ENCODE data around the gene CRYGN.

The CRYGN gene

DNA sequence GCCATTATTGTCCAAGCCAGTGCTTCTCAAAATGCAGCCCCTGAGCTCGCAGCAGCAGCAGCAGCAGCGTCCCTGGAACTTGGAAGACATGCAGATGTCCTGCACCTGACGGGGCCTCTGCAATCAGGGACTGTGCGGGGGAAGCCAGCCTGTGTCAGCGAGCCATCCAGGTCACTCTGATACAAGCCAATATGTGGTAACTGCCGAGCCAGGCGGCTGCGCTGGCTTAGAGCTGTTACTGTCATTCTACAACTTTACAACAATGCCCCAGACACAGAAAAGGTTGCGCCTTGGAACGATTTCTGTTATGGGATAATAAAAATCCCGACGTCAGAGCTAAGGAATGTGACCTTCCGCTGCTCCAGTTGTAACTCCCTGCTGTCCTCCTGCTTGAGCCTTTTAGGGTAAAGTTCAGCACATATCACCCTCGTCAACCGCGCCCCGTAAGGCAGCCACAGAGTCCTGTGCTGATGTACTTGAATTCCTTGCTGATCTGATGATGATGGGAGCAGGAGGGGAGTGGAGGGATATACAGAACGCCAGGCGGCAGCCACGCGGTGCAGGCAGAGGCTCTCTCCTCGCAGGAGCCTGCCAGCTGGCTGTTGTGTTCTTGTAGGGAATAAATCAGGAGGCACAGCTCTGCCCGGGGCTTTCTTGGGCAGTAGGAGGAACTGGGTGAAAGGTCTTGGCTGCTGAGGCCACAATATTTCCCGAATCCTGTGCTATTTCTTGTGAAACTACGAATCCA is 20.0 kb upstream of the CRYGN start:
- no peak for DNase-seq (ENCODE audit: low read depth)

DNA sequence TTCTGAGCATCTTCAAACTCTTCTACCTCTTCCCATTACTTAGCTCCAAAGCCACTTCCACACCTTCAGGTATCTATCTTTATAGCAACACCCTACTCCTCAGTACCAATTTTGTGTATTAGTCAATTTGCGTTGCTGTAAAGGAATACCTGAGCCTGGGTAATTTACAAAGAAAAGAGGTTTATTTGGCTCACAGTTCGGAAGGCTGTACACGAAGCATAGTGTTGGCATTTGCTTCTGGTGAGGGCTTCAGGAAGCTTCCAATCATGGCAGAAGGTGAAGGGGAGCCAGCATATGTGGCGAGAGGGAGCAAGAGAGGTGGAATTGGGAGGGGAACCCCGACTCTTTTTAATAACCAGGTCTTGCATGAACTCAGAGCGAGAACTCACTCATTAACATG is 17.6 kb upstream of the CRYGN start:
- DNase-seq (ENCODE audit: low read depth): no peak

DNA sequence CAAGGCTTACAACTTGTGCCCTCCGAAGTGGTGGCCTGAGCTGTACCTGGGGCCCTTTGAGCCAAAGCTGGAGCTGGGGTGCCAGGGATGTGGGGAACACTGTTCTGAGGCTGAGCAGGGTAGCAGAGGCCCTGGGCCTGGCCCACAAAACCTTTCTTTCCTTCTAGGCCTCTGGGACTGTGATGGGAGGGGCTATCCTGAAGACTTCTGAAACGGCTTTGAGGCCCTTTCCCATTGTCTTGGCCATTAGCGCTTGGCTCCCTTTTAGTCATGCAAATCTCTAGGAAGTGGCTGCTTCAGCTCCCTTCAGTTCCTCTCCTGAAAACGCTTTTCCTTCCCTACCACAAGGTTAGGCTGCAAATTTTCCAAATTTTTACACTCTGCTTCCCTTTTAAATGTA is 16.8 kb upstream of the CRYGN start:
- no peak for DNase-seq (ENCODE audit: low read depth)

DNA sequence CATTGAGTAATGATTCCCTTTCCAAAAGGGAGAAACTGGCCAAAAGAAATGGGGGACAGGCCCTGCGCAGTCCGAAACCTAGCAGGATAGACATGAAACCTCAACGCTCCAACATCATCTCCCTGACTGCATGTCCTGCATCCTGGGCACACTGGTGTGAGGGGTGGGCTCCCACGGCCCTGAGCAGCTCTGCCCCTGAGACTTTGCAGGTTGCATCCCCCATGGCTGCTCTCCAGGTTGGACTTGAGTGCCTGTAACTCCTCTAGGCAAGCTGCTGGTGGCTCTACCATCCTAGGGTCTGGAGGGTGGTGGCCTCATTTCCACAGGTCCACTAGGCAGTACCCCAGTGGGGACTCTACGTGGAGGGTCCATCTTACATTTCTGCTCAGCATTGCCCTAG is 16.3 kb upstream of the CRYGN start:
- DNase-seq (ENCODE audit: low read depth): no peak

DNA sequence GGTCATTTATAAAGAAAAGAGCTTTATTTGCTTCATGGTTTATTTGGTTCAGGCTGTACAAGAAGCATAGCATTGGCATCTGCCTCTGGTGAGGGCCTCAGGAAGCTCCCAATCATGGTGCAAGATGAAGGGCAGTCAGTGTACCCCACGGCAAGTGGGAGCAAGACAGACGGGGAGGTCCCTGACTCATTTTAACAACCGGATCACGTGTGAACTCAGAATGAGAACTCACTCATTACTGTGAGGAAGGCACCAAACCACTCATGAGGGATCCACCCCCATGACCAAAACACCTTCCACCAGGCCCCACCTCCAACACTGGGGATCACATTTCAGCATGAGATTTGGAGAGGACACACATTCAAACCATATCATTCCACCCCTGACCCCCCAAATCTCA is 15.7 kb upstream of the CRYGN start:
- no peak for DNase-seq (ENCODE audit: low read depth)

DNA sequence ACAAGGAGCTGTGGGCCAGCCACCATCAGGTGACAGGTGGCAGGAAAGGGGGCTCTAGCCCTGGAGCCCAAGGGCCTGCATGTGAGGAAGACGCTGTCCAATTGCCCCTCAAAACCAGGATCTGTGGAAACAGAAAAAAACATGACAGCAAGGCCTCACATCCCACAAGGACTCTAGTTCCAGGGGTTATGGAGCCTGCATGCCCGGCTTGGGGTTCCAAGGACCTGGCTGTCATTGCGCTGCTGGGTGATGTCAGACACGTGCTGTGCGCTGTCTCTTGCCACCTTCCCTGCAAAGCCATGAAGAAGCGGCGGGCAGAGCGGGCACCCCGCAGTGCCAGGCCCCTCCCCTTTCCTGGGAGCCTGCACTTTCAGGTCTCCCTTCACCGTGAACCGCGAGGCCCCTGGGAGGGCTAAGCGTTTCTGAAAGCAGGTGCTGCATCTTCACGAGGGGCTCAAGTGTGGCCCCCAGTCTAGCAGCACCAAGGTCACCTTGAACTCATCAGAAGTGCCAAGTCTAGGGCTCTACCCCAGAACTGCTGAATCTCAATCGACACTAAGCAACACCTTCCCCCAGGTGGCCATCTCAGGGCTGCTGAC is 15.1 kb upstream of the CRYGN start:
- DNase-seq (ENCODE audit: low read depth): no peak

DNA sequence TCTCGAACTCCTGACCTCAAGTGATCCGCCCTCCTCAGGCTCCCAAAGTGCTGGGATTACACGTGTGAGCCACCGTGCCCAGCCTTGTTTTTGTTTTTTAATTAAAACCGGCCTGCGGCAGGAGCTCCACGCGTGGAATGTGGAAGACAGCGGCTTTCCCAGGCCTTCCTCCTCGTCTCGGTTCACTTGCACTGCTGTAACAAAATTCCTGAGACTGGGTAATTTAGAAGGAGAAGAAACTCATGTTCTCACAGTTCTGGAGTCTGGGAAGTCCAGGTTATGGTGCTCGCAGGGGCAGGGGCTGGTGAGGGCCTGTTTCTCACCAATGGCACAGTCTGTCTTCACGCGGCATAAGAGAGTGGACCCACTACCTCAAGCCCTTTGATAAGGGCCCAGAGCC is 14.4 kb upstream of the CRYGN start:
- no peak for DNase-seq (ENCODE audit: low read depth)

DNA sequence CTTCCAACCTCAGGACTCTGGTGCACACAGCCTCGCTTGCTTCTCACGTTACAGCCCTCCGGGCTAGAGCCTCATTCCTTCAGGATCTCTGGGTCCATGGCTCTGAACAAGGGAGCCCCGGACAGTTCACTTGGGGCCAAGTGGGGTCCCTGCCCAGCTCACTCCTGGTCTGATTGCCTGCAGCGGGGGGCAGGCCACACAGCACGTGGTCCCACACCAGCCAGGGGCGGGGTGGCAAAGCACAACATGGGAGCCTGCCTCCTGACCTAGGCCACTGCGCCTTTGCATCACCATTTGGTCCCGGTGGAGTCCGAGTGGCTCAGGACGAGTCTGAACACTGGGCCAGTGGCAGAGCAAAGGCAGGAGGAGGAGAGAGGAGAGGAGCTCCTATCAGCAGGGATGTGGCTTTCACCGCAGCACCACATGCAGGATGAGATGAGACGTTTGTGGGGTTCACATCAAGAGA is 13.4 kb upstream of the CRYGN start:
- DNase-seq (ENCODE audit: low read depth): no peak

DNA sequence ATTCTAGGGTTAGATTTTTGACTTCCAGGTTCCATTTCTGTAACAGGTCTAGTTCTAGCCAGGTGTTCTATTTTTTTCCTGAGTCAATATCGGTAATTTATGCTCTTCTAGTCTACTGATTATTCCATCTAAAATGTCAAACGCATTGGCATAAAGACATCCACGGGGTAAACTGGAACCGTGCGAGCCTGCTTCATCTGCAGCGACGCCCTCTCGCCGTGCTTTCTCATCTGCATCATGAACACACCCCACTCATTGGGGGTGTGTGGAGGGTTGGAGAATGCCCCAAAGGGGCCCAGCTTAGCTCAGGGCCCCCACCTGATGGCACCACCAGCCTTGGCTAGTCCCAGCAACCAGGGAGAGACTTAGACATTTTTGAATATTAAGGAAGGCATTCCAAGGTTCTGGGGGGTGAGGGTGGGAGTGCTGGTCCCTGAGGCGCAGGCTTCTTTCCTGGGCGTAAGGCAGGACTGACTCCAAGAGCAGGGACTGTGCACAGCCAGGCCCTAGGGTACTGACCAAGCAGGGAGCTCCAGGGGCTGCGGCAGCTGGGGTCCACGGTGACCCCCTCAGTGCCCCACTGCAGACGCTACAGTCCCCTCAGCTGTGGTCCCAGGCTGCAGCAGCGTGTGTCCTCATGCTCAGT is 12.9 kb upstream of the CRYGN start:
- DNase-seq (ENCODE audit: low read depth): no peak

DNA sequence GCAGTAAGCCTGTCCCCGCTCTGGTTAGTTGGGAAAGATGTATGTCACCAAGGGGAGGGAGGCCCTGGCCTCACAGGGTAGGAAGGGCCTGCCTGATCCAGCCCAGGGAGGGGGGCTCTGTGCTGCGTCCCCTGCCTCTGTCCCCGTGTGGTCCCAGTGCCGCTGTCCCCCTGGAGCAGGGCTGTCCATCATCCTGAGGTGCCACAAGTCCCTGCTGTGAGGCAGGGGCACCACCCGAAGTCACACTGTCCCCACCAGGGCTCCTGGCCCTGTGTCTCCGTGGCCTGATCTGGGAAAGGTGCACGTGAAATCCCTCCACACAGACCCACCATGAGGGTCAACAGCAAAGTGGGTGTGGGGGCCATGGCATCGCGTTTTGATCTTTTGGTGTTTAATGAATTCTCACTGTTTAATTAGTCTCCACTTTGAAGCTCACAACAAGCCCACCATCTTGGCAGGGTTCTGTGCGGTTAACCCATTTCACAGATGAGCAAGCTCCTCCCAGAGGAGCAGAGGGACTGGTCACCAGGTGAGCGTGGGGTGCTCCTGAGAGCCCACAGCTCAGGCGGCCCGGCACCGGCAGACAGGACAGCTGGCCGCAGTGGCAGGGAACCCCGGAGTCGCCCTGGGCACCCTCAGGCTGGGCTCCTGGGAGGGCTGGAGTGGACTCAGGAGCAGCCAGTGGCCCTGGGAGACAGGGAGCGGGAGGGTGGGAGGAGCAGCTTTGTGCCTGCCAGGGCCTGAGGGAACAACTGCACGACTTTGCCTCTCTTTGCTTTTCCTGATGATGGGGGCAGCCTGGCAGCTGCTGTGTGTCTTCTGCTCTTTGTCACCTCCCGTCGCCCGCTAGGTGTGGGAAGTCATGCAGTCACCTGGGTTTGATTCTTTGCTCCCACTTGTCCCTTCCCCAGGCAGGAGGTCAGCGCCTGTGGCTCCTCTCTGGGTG is 12.0 kb upstream of the CRYGN start:
- DNase-seq (ENCODE audit: low read depth): no peak

DNA sequence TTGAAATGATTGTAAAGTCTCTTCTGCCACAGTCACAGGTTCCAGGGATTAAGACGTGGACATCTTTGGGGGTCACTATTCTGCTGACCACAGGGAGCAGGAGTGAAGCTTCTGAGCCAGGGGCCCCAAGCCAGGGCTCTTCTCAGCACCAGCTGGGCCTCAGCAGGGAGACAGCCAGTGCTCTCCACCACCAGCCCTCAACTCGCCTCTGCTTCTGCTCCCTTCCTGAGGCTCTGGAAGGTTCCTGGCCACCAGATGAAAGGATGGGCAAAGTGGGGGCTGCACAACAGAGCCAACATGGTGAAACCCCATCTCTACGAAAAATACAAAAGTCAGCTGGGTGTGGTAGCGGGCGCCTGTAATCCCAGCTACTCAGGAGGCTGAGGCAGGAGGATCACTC is 11.2 kb upstream of the CRYGN start:
- DNase-seq (ENCODE audit: low read depth): no peak

DNA sequence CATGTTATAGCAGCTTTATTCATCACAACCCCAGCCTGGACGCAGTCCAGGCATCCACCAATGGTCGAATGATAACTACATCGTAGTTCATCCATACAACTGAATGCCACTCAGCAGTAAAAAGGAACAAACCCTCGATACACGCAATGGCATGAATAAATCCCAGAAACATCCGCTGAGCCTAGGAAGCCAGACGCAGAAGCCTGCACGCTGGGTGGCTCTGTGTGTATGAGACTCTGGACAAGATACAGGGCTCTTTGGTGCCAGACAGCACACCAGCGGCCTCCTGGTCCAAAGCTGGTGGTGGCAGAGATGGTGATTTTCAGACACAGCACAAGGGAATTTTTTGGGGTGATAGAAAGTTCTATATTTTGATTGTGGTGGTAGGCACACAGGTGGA is 10.0 kb upstream of the CRYGN start:
- DNase-seq (ENCODE audit: low read depth): no peak

DNA sequence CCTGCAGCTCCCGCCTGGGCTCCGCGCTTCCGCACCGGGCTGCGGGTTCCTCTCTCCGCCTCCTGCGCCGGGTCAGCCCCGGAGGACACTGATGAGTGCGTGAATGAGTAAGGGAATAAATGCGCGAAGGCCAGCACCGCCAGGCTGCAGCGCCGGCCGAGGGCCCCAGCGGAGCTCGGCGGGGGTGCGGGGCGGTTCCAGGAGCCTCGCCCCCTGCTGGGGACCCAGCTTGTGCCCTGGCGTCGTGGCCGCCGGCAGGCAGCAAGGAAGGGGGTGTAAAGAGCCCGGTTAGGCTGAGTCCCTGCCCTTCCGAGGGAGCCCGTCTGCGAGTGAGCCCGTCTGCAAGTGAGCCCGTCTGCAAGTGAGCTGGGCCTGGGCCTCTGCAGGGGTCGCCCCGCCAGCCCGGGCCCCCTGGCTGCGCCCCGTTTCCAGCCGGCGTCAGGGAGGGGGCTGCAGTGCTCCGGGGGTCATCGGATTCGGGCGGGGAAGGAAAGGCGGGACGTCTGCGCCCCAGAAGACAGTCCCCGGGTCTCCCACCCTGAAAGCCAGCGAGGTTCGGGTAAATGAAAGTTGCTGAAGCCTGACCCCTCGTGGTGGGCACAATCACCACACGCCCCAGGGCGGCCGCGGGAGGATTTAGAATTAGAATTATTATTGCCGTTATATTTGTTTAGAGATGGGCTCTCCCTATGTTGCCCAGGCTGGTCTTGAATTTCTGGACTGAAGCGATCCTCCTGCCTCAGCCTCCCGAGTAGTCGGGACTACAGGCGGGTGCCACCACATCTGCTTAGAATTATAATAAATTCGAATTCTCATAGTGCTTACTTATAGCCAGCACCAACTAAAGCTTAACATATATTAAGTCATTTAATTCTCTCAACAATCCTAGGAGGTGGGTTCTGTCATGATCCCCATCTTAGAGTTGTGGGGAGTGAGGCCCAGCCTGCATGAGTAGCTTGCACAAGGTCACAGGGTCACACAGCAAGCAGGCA is 8.6 kb upstream of the CRYGN start:
- peak; percentile 56 for DNase-seq (ENCODE audit: low read depth)

DNA sequence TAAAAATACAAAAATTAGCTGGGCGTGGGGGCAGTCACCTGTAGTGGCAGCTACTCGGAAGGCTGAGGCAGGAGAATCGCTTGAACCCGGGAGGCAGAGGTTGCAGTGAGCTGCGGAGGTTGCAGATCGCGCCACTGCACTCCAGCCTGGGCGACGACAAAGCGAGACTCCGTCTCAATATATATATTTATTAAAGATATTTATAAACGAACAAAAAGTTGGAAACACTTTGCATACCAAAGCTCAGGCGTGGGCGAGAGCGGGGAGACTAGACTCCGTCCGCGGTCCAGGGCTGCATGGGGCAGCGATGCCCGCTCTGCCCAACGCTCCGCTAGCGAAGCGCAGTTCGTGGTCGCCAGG is 7.9 kb upstream of the CRYGN start:
- DNase-seq (ENCODE audit: low read depth): no peak

DNA sequence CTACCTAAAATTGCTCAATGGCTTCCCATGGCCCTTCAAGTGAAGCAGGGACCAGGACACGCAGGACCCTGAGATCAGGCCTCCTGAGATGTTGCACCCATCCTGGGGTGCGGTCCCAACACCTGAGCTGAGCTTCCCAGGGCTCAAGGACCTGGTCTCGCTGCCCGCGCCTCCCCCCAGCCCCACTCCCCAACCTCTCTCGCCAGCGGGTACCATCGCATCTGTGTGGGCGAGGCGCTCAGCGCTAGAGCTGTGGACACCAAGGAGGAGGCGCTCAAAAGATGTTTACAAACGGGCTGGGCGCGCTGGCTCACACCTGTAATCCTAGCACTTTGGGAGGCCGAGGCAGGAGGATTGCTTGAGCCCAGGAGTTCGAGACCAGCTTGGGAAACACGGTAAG is 7.4 kb upstream of the CRYGN start:
- no peak for DNase-seq (ENCODE audit: low read depth)

DNA sequence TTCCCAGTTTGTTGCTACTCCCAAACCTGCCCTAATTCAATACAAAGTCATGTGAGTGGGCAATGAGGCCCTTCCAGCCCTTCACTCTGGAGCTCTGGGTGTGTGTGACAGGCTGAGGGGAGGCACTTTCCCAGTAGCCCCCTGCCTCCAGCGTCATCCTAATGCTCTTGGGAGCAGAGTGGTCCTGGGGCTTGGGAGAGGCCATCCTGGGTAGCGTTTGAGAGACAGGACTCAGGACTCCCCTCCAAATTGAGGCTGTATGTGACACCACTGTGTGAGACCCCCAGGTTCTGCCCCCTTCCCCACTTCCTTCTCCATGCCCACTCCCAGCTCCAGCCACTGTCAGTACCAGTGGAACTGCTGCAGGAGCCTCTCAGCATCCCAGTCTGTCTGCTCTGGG is 6.5 kb upstream of the CRYGN start:
- no peak for DNase-seq (ENCODE audit: low read depth)

DNA sequence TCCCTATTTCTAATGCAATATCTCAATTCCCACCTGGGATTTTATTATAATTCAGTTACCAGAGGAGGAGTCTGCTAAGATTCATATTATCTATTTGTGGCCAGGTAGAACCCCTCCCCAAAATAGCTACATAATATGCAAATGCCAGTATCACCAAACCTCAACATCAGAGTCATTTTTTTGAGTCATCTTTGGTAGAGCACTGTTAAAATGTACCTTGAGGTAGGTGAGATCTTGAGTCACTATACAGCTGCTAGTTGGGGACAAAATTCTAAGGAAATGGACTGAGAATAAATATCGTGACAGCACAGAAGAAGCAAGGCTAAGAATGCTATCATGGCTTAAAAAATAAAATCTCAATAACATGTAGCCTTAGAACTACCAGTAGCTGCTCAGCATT is 4.7 kb upstream of the CRYGN start:
- DNase-seq (ENCODE audit: low read depth): no peak

DNA sequence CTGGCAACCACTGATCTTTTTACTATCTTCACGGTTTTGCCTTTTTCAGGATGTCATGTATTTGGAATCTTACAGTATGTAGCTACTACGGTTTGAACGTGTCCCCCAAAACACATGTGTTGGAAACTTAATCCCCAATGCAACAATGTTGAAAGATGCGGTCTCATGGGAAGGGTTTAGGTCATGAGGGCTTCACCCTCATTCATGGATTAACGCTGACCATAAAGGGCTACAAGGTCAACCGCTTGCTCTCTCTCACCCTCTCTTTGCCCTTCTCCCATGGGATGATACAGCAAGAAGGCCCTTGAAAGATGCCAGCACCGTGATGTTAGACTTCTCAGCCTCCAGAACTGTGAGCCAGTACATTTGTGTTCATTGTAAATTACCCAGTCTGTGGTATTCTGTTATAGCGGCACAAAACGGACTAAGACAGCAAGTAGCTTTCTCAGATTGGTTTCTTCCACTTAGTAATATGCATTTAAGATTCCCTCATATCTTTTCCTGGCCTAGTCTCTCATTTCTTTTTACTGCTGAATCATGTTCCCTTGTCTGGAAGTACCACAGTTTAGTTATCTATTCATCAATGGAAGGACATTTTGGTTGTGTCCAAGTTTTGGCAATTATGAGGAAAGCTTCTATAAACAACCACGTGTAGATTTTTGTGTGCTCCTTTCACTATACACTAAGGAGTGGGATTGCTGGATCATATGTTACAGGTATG is 3.0 kb upstream of the CRYGN start:
- DNase-seq (ENCODE audit: low read depth): no peak

DNA sequence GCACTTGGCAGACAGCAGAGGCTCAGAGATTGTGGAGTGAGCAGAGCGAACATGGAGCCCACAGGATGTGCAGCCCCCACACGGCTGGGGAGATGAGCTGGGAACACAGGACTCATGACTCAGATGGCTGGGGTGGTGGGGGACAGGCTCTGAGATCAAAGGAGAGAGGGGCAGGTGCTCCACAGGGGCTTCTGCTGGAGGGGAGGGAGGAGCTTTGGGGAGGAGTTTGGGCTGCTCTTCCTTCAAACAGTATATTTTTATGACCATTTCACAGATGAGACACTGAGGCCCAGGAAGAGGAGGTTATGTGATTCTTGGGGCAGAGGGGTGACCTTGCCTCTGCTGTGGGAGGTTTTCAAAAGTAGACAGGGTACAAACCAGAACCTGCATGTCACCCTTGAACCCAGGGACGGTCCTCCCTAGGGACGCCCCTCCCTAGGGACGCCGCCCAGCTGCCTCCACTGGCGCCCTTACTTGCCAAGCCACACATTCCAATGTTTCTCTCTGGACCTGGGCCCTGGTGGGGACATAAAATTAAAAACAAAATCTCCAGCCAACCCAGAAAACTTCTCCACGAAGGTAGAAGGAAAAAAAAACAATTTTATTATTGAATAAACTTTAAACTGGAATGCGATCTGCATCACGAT is 981 bp upstream of the CRYGN start:
- DNase-seq (ENCODE audit: low read depth): no peak

Data from stimulated activated CD8-positive, alpha-beta memory T cell treated with anti-CD3 and anti-CD28 coated beads, Interleukin-12 subunit alpha, Interleukin-12 subunit beta, amount 100 ng/mL, for 4 hours (primary cell).